Measurements from ENCODE around the gene CASQ2.

The CASQ2 gene

DNA sequence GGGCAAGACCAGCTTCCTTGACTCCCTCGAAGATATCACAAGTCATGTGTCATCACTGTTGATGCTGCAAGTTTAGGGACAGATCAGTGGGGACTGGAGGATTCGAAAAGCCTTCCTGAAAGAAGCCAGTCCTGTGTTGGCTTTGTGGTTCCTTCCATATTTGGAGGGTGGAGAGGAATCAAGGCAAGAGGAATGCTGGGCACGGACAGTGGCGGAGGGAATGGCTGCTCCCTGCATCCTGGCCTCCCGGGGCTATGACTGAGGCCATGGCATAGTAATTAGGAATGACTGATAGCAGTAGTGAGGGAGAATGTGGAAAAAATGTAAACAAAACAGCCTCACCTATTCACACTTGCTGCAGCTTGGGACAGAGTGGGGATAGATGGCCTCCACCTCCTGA, 90.4 kb downstream of the CASQ2 start:
- TF ChIP-seq, protein P1, sequence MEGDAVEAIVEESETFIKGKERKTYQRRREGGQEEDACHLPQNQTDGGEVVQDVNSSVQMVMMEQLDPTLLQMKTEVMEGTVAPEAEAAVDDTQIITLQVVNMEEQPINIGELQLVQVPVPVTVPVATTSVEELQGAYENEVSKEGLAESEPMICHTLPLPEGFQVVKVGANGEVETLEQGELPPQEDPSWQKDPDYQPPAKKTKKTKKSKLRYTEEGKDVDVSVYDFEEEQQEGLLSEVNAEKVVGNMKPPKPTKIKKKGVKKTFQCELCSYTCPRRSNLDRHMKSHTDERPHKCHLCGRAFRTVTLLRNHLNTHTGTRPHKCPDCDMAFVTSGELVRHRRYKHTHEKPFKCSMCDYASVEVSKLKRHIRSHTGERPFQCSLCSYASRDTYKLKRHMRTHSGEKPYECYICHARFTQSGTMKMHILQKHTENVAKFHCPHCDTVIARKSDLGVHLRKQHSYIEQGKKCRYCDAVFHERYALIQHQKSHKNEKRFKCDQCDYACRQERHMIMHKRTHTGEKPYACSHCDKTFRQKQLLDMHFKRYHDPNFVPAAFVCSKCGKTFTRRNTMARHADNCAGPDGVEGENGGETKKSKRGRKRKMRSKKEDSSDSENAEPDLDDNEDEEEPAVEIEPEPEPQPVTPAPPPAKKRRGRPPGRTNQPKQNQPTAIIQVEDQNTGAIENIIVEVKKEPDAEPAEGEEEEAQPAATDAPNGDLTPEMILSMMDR (IDR thresholded peaks at IDR 0.05; ENCODE audit: low read depth, low read length): no peak
- Histone ChIP-seq H3K4me1 (no peaks in the 10 kb centered on the region), H3K27me3 (no peaks in the 10 kb centered on the region), H3K4me3 (ENCODE audit: low read depth, low read length) (no peak overlapping the region), H3K9me3 (no peaks in the 10 kb centered on the region), H3K36me3 (no peaks in the 10 kb centered on the region)
- no peak for DNase-seq

DNA sequence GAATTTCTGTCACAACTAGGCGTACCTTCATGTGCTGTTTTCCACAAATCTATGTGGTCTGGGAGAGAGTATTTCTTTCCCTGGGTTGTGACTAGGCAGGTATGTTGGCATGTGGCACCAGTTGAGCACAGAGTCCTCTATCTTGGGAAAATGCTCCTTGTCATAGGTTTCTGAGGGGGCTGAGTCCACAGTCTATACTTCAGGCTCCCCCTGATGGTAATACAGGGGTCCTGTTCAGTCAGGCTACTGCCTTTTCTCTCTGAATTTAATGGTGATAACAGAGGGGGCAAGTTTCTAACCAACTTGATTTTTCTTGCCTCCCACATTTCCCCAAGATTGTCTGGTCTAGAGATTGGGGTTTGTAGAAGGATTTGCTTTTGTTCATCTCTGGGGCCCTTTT, 90.9 kb downstream of the CASQ2 start:
- Histone ChIP-seq H3K36me3 (no peaks in the 10 kb centered on the region), H3K4me3 (ENCODE audit: low read depth, low read length) (no peak overlapping the region), H3K9me3 (no peaks in the 10 kb centered on the region), H3K27me3 (no peaks in the 10 kb centered on the region), H3K4me1 (no peaks in the 10 kb centered on the region)
- no peak for DNase-seq
- TF ChIP-seq, protein P1 (IDR thresholded peaks at IDR 0.05; ENCODE audit: low read depth, low read length): 0 out of 2 replicates have a peak, but pooled peaks have one; percentile 10

DNA sequence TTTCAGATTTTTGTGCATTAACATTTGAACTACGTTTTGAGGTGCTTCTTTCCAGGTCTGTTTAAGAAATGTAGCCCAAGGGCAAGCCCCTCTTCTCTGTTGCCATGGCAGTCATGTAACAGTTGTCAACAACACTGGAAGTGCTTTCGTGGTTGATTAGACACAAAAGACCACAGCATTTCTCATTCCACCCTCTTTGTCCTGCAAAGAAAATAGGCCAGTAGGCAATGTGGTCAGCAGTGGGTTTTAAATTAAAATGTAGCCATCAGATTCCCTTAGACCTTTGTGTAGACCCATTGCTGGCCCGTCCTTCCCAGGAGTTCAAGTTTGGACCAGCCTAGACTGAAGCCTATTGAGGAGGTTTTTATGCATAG, 91.3 kb downstream of the CASQ2 start:
- Histone ChIP-seq H3K9me3 (no peaks in the 10 kb centered on the region), H3K36me3 (no peaks in the 10 kb centered on the region), H3K4me3 (ENCODE audit: low read depth, low read length) (no peak overlapping the region), H3K4me1 (no peaks in the 10 kb centered on the region), H3K27me3 (no peaks in the 10 kb centered on the region)
- DNase-seq: no peak
- TF ChIP-seq, protein P1 (IDR thresholded peaks at IDR 0.05; ENCODE audit: low read depth, low read length): no peak

DNA sequence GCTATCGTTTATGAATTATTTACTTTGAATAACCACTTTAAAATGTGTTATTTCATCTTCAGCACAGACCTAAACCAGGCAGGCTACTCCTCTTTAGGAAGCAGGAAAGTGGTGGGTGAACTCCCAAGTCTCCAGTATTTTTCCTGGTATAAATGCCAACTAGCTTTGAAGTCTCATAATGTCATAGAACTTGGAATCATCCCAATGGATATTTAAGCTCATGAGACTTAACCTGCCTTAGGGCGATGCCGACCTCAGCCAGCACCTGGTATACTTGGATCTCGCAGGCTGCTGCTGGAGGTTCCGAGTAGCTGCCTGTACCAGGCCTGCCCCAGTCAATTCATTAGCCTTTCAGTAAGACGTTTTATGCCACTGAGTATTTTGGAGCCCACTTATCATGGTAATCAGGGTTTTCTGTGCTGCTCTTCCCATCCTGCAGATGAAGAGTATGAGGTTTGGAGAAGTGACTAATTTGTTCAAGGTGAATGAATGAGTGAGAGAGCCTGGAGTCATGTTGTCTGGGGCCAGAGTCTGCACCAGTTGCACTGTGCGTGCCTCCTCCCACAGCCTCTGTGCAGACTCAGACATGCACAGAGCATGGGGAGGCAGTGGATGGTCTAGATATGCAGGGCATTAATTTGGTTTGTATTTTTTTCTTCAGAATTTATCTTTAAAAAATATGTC, 91.9 kb downstream of the CASQ2 start:
- no peak for DNase-seq
- no peaks in the 10 kb centered on the region for H3K4me1 ChIP-seq
- H3K27me3 ChIP-seq: no peaks in the 10 kb centered on the region
- TF ChIP-seq, protein P1 (IDR thresholded peaks at IDR 0.05; ENCODE audit: low read depth, low read length): no peak
- H3K36me3 ChIP-seq: no peaks in the 10 kb centered on the region
- H3K9me3 ChIP-seq: no peaks in the 10 kb centered on the region
- no peak overlapping the region for H3K4me3 ChIP-seq (ENCODE audit: low read depth, low read length)

DNA sequence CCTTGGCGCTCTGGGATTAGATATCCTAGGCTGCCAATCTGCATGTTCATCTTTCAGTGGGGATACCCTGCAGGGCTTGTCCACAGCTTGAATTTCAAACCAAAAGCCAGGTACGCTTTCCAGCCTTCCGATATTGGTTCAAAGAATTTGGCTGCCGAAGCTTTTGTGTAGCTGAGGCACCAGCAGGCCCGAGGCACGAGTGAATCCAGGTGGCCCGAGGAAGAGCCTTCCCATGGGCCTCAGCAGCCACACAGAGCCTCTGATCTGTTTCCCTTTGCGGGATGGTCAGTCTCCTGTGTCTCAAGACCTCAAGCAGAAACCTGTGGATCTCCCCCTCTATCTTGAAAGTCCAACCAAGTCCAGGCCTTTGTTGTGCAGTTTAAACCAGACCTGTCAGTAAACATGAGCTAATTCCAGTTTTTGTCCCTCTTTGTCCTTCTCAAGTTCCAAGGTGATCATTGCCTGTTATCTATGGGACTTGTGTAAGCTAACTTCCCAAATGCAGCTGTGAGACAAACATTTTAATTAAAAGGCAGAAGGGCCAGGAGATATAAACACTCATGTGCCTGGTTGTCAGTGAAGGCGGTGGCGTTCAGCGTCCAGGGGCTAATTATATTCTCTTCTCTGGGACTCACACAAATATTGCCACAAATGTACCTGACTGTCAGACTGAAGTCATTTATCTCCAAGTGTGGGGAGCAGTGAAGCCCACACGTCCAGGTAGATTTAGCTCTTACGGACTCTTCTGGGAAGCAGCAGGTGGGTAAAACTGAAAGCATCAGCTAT, 96.1 kb downstream of the CASQ2 start:
- no peaks in the 10 kb centered on the region for H3K36me3 ChIP-seq
- H3K27me3 ChIP-seq: no peaks in the 10 kb centered on the region
- no peak for DNase-seq
- TF ChIP-seq, protein P1 (IDR thresholded peaks at IDR 0.05; ENCODE audit: low read depth, low read length): no peak
- no peak overlapping the region for H3K4me3 ChIP-seq (ENCODE audit: low read depth, low read length)
- H3K9me3 ChIP-seq: no peaks in the 10 kb centered on the region
- no peaks in the 10 kb centered on the region for H3K4me1 ChIP-seq
